Measurements from ENCODE around the gene SMG1.

Gene SMG1

GRCh38 chr16:18855196-18855595, 71.0 kb downstream of the SMG1 start:
- DNase-seq (ENCODE audit: low read depth in 2 of 2, low spot score in 1 of 2): no peak

DNA sequence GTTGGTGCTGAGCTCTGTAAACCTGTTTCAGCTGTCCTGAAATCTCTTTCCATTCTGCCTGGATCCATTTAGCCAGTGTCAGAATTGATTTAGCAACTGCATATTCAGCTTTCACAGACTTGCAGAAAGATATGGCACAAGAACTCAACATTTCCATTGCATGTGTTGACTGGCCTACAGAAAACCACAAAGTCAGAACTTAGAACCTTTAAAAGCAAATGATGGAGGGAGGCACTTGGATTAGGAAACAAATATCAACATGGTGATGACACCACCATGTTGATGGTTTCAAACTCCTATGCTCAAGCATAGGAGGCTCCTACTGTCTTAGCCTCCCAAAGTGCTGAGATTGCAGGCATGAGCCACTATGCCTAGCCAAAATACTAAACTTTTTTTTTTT, 72.5 kb downstream of the SMG1 start:
- DNase-seq (ENCODE audit: low read depth in 2 of 2, low spot score in 1 of 2): no peak

- DNase-seq (ENCODE audit: low read depth in 2 of 2, low spot score in 1 of 2): no peak
Observed at GRCh38 chr16:18852647-18853046, 73.6 kb downstream of the SMG1 start.

DNA sequence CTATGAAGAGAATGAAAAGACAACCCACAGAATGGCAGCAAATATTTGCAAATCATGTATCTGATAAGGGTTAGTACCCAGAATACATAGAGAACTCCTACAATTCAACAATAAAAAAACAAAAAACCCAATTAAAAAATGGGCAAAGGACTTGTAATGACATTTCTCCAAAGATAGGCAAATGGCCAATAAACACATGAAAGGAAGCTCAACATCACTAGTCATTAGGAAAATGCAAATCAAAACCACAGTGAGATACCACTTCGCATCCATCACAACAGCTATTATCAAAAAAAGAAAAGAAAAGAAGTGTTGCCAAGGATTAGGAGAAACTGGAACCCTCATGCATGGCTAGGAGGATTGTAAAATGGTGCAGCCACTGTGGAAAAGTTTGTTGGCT, 79.8 kb downstream of the SMG1 start:
- no peak for DNase-seq (ENCODE audit: low read depth in 2 of 2, low spot score in 1 of 2)

DNA sequence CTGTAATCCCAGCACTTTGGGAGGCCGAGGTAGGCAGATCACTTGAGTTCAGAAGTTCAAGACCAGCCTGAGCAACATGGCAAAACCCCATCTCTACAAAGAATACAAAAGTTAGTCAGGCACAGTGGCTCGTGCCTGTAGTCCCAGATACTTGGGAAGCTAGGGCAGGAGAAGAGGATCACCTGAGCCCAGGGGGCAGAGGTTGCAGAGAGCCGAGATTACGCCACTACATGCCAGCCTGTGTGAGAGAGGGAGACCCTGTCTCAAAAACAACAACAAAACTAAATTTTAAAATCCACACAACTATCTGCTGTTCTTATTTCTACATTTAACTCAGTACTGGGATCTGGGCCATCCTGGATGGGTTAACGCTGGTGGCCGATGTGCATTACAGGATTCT, 83.6 kb downstream of the SMG1 start:
- no peak for DNase-seq (ENCODE audit: low read depth in 2 of 2, low spot score in 1 of 2)

GRCh38 chr16:18841833-18842525, 84.2 kb downstream of the SMG1 start:
- DNase-seq (ENCODE audit: low read depth in 2 of 2, low spot score in 1 of 2): no peak

- DNase-seq (ENCODE audit: low read depth in 2 of 2, low spot score in 1 of 2): no peak
Observed at GRCh38 chr16:18839555-18839954, 86.7 kb downstream of the SMG1 start.

GRCh38 chr16:18836702-18837101, 89.5 kb downstream of the SMG1 start:
- no peak for DNase-seq (ENCODE audit: low read depth in 2 of 2, low spot score in 1 of 2)

DNA sequence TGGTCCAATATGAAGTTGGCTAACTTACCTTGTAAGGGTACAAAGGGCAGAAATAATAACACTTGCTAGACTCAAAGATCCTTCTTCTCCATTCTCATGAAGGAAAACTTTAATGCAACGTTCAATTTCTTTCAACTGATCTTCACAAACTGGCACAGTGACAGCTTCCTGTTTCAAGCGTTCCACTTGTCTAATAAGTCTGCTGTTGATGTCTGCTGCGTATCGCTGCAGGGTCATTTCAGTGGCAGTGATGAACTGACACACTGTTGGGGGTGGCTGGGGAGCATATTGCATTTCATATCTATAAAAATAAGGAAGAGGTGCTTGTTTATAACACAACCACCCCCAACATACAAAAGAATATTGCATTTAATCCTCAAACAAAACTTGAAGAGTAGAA, 91.3 kb downstream of the SMG1 start:
- no peak for DNase-seq (ENCODE audit: low read depth in 2 of 2, low spot score in 1 of 2)

- DNase-seq (ENCODE audit: low read depth in 2 of 2, low spot score in 1 of 2): no peak
Observed at GRCh38 chr16:18833707-18834505, 92.3 kb downstream of the SMG1 start.

DNA sequence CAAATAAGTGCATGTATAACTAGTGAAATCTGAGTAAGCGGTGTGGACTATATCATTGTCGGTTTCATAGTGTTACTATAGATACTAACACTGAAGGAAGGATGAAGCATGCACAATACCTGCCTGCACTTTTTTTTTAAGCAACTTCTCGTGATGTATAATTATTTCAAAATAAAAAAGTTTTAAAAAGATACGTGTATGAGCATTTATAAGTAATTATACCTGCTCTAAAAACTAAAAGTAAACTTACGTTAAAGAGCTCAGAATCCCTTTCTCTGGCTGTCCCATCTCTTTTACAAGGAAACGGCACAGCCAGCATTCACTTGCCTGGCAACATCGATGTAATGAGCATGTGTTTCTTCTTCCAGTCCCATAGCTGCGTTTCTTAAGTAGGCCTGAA, 93.6 kb downstream of the SMG1 start:
- DNase-seq (ENCODE audit: low read depth in 2 of 2, low spot score in 1 of 2): no peak

- DNase-seq (ENCODE audit: low read depth in 2 of 2, low spot score in 1 of 2): no peak
Observed at GRCh38 chr16:18832006-18832405, 94.2 kb downstream of the SMG1 start.

GRCh38 chr16:18829251-18829650, 97.0 kb downstream of the SMG1 start:
- no peak for DNase-seq (ENCODE audit: low read depth in 2 of 2, low spot score in 1 of 2)

- DNase-seq (ENCODE audit: low read depth in 2 of 2, low spot score in 1 of 2): no peak
Observed at GRCh38 chr16:18827890-18828289, 98.3 kb downstream of the SMG1 start.

GRCh38 chr16:18816286-18816685, 109.9 kb downstream of the SMG1 start:
- DNase-seq (ENCODE audit: low read depth in 2 of 2, low spot score in 1 of 2): no peak

DNA sequence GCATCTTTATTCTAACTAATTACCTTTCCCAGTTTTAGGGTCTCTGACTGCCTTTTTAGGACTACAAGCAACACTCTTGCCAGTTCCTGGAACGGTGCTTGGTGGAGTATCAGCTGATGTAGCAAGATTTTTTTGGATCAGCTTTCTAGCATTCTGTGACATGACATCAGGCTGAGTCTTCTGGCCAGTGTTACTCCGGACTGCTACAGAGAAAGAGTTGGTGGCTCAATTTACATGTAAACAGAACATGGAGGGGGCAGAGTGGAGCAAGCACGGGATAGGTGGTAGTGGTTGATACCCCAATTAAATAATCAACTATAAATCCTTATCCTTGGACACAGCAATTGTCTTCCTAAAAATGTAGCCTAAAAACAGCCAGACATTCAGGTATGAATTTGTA, 114.3 kb downstream of the SMG1 start:
- no peak for DNase-seq (ENCODE audit: low read depth in 2 of 2, low spot score in 1 of 2)

DNA sequence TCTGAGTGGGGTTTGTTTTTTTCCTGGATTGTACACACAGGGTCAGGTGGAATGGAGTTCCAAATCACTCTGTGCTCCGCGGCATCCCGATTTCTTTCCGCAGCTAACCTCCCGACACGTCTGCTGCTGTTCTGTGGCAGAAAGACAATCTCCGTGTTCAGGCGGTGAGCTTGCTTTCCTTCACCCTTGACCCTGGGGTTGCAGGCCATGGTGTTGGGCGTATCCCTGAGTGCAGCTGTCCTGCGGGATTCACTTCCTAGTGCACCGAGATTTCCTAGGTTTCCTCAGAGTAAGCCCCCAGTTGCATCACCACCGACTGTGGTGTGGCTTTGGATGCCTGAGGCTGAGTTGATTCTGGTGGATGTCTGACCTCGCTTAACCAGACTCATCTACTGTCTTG, 117.0 kb downstream of the SMG1 start:
- no peak for DNase-seq (ENCODE audit: low read depth in 2 of 2, low spot score in 1 of 2)

DNA sequence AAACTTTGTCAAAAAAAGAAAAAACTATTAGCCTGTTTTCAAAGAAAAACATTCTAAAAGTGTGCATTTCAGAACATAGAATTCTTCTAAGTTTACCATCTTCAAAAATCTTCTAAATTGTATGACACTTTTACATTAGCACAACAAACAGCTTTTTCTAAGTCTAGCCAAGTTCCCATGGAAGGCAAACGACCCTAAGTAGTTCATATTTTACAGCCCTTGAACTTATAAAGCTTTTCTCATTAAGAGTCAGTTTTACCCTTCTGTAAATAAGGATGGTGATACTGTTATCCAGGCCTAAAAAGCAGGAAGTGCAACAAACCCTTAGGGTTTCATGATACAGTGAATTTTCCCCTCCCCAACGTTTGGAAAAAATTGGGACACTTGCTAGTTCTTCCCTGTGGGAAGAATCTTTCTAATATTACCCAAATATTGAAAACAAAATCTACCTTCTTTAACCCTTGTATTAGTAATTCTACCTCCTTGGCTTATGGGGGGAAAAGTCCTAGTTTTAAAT, 120.9 kb downstream of the SMG1 start:
- no peak for DNase-seq (ENCODE audit: low read depth in 2 of 2, low spot score in 1 of 2)

DNA sequence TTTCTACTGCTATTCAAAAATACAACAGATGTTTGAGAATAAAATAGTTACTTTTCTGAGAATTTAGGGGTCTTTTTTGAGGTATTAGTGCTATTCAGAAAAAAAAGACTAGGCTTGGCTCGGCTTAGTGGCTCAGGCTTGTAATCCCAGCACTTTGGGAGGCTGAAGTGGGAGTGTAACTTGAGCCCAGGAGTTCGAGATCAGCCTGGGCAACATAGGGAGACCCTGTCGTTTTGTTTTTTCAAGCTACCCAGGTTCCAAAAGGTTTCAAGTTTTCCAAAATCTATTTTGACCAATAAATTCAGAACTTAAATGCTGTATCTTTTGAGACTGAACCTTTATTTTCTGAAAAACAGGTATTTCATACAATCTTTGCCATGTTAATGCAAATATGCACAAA, 121.7 kb downstream of the SMG1 start:
- no peak for DNase-seq (ENCODE audit: low read depth in 2 of 2, low spot score in 1 of 2)

GRCh38 chr16:18803569-18804462, 122.4 kb downstream of the SMG1 start:
- DNase-seq (ENCODE audit: low read depth in 2 of 2, low spot score in 1 of 2): no peak

DNA sequence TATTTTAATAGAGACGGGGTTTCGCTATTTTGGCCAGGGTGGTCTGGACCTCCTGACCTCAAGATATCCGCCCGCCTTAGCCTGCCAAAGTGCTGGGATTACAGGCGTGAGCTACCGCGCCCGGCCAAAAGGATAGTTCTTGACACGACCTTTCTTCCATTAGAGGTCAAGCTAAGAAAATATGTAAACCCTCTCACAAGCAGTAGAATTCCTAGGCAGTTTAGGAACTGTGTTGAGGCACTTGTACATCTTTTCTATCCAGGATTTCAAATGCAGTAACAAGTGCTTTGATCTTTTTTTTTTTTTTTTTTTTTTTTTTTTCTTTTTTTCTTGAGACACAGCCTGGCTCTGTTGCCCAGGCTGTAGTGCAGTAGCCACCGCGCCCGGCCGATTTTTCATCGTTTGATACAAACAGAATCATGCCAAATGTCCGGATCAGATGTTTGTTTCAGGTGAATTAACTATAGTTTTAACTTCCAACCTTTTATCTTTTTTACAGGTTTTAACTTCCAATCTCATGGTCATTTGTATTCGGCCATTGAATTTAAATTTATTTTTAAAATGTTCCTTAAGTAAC, 123.4 kb downstream of the SMG1 start:
- no peak for DNase-seq (ENCODE audit: low read depth in 2 of 2, low spot score in 1 of 2)

All from stimulated activated CD8-positive, alpha-beta memory T cell treated with anti-CD3 and anti-CD28 coated beads, Interleukin-4, amount 100 ng/mL, for 1 hour (primary cell).